NB4 (cell line): ENCODE data around the gene GOLT1A.

Source experiments
- MYC ChIP-seq: IDR thresholded peaks from 2 replicates; pipeline ENCODE4 v1.6.1; 2011; ENCODE audit warnings: low read depth, low read length
- POLR2A ChIP-seq: IDR thresholded peaks from 2 replicates; pipeline ENCODE4 v1.6.1; 2011; ENCODE audit warnings: mild to moderate bottlenecking; ENCODE audit not compliant: insufficient read length; ENCODE audit errors: extremely low read depth
- TF ChIP-seq, protein P1 (sequence below): IDR thresholded peaks from one replicate; pipeline ENCODE4 v1.5.1; 2012; ENCODE audit warnings: low read depth, low read length
- TF ChIP-seq, protein P2 (sequence below): IDR thresholded peaks from 2 replicates; pipeline ENCODE4 v1.6.1; 2011; ENCODE audit warnings: low read depth, low read length

DNA sequence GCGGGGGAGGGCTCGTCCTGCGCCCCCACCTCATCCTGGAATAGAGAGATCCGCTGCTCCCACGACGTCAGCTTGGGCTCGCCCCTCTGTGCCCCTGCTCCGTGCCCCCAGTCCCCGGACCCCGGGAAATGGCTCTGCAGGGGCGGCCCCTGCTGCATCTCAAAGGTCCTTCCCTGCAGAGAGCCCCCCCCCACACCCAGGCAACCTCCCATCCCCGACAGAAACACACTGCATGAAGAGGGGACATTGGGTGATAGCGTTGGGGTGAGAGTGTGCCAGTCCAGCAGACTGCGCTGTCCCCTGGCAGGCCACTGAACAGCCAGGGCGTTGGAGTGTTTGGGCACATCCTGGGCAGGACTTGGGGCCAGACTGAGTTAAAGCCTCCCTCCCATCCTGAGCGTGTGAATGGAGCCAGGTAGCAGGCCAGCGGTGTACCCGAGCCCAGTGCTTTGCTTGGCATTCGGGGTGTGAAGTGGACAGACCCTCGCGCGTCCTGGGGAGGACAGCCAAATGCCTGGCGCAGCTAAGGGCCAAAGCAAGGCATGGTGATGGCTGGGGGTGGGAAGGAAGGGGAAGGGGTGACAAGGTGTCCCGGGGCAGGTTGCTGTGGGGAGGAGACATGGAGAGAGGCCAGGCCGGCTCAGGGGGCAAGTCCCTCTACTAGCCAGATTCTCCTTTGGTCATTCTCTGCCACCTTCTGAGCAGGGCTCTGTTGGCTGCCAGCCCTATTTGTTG lies 61.3 kb downstream of the GOLT1A start:
- TF ChIP-seq, protein P1, sequence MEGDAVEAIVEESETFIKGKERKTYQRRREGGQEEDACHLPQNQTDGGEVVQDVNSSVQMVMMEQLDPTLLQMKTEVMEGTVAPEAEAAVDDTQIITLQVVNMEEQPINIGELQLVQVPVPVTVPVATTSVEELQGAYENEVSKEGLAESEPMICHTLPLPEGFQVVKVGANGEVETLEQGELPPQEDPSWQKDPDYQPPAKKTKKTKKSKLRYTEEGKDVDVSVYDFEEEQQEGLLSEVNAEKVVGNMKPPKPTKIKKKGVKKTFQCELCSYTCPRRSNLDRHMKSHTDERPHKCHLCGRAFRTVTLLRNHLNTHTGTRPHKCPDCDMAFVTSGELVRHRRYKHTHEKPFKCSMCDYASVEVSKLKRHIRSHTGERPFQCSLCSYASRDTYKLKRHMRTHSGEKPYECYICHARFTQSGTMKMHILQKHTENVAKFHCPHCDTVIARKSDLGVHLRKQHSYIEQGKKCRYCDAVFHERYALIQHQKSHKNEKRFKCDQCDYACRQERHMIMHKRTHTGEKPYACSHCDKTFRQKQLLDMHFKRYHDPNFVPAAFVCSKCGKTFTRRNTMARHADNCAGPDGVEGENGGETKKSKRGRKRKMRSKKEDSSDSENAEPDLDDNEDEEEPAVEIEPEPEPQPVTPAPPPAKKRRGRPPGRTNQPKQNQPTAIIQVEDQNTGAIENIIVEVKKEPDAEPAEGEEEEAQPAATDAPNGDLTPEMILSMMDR, result no peak
- TF ChIP-seq POLR2A (no peak), MYC (no peak)
- TF ChIP-seq, protein P2, sequence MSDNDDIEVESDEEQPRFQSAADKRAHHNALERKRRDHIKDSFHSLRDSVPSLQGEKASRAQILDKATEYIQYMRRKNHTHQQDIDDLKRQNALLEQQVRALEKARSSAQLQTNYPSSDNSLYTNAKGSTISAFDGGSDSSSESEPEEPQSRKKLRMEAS, result no peak
